CD4-positive, alpha-beta T cell treated with Interleukin-21 for 1 hour (primary cell): ENCODE data around the gene CLIC2.
"Not testable (repeated sequence)": the region's sequence is repeated elsewhere in the genome, so short reads cannot be mapped to it uniquely, and the experiment has no call there.

ENCODE experiments used
- DNase-seq: peaks from one replicate; pipeline ENCODE4 v3.0.0-alpha.2; 2020

CLIC2 gene

DNA sequence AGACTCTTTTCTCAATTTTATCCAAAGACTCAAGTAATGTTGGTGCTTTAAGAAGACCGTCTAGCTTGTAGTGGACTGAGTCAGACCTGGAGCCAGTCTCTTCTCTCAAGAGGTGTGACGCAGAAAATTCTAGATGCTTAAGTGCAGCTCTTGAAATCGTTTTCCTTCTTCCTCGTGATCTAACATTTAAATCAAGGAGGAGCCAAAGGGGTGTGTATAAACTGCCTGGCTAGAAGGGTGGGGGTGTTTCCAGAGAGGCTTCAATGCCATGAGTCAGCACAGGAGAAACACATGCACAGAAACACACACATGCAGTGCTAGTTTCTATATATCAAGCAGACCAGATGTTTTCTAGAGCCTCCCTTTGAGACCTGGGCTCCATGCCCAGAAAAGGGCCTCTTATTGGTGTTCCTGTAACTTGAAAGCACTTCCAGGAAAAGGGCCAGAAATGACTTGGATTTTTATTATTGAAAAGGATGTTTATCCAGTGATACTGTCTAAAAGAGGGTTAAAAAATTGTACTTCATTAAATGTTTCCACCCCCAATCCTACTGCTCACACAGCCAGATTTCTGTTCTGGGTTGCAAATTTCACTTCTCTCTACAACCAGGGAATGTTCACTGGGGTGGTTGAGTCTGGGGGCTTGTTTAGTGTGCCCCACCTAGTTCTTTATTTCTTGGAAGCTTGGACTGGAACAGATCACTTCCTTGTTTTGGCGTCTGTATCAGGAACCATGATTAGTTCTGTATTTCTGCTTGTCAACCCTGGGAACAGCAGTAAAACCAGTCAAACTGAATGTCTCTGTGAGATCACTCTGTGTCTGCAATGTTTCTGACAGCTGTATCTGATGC, at the start of gene CLIC2:
Gene CLIC2, minus strand, starts transcription at position 129 of the 851 bp plus-strand sequence. CDS start 187 bp downstream, outside the sequence.
- no peak for DNase-seq

GRCh38 chrX:155382529-155382967, 48.1 kb upstream of the CLIC2 start:
- DNase-seq = not testable (repeated sequence)

DNA sequence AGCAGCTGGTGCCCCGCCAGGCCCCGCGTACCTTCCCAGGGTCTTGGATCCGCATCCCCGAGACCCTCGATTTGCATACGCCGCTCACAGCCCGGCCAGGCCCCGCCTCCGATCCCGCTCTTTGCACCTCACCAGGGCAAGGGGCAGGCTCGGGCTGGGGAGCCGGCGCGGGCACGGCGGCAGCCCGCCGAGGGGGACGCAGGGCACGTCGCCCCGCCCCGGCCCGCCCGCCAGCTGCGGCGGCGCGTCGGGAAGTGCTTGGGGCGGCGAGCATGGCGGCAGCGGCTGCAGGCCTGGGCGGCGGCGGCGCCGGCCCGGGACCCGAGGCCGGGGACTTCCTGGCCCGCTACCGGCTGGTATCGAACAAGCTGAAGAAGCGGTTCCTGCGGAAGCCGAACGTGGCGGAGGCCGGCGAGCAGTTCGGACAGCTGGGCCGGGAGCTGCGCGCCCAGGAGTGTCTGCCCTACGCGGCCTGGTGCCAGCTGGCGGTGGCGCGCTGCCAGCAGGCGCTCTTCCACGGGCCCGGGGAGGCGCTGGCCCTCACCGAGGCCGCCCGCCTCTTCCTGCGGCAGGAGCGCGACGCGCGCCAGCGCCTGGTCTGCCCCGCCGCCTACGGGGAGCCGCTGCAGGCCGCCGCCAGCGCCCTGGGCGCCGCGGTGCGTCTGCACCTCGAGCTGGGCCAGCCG, 47.6 kb upstream of the CLIC2 start, which contains the start of gene F8A2:
Gene F8A2, plus strand, starts transcription at position 253 of the 686 bp plus-strand sequence. Its CDS starts 20 bp downstream, at position 273.
- not testable (repeated sequence) for DNase-seq

GRCh38 chrX:155379802-155380201, 45.4 kb upstream of the CLIC2 start:
- DNase-seq = not testable (repeated sequence)

GRCh38 chrX:155373777-155374458, 39.5 kb upstream of the CLIC2 start:
- not testable (repeated sequence) for DNase-seq

DNA sequence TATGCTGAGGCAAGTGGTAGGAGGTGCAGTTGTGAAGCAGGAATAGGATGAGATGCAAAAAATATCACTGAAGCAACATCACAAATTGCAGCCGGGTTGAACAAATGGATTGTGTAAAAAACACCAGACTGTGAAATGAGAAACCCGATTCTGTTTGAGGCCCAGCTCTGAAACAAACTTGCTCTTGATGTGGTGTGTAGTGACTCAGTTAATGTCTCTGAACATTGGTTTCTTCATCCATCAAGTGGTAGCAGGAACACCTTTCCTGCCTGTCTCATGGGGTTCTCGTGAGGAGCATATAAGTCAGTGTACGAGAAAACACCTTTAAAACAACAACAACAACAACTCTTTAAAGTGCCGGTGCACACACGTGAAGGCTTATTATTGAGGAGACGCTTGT, 29.3 kb upstream of the CLIC2 start:
- not testable (repeated sequence) for DNase-seq

DNA sequence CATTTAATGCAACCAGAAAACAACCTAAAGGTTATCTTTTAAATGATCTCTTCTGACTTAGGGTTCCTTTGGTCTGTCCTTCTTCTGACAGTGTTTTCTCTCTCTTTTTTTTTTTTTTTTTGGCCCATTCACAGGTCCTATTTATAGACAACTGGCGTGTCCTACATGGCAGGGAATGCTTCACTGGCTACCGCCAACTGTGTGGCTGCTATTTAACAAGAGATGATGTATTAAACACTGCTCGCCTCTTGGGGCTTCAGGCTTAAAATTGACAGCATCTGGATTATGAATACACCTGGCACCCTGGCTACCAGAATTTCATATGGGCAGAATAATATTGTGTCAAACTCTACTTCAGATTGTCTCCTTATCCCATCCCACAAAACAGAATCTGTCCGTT, 15.0 kb upstream of the CLIC2 start:
- DNase-seq = not testable (repeated sequence)

DNA sequence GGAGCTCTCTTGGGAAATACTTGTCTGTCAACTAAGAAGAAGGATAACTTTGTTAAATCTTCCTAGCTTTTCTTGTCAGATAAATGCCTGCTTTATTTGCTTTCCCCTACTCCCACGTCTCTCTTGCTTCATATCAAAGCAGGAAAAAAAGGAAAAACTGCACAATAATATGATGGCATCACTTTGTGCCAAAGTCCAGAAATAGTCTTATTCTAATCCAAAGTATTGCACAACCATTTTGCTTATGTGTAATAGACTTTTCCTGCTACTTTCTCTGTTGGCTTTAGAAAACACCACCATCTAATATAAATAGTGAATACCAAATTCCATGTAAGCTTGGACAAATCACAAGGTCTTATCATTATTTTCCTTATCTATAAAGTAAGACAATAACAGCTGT, 11.3 kb upstream of the CLIC2 start:
- DNase-seq = not testable (repeated sequence)

GRCh38 chrX:155335337-155335712, 911 bp upstream of the CLIC2 start:
- not testable (repeated sequence) for DNase-seq

DNA sequence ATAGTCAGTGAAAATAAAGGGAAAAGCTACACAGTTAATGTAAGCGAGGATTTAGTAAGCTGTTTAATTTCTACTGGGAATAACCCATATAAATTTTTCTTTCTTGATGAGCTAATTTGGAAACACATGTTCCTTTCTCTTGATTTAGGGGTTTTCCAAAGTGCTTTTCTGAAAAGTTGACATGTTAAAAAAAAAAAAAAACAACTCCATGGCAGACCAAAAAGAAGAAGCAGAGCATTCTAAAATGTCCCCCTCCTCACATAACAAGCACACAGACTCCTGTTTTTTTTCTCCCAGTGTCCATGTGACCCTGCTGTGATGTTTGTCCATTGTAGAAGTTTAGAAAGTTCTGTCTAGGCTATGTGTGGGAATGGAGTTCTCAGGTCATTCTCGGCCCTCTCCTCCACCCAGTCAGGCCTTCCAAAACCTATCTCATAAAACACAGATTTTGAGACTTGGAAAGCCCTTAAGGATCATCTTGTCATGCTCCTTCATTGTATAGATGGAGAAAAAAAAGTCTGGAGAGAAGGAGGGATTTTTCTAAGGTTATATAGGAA, 792 bp downstream of the CLIC2 start:
- DNase-seq = no peak

DNA sequence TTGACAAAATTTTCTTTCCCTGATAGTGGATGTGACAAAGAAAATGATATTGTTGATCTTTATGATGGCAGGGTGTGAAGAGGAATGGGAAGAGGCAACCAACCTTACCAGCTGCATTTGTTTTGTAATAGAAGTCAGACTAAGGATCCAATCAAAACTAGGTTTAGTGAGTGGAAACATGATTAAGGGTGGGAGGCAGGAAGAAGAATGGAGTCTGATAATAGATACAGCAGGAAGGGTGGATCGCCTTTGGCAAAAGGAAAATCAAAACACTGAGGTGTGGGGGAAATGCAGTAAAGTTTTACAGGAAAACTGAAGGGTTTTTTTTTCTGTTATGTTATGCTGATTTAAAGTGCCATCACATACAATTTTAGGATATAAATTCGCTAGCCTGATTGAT, 3.4 kb downstream of the CLIC2 start:
- no peak for DNase-seq

DNA sequence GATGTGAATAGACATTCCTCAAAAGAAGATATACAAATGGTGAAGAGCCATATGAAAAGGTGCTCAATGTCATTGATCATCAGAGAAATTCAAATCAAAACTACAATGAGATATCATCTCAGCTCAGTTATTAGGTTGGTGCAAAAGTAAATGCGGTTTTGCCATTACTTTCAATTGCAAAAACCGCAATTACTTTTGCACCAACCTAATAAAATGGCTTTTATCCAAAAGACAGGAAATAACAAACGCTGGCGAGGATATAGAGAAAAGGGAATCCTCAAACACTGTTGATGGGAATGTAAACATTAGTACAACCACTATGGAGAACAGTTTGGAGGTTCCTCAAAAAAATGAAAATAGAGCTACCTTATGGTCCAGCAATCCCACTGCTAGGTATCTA, 5.1 kb downstream of the CLIC2 start:
- DNase-seq = no peak

DNA sequence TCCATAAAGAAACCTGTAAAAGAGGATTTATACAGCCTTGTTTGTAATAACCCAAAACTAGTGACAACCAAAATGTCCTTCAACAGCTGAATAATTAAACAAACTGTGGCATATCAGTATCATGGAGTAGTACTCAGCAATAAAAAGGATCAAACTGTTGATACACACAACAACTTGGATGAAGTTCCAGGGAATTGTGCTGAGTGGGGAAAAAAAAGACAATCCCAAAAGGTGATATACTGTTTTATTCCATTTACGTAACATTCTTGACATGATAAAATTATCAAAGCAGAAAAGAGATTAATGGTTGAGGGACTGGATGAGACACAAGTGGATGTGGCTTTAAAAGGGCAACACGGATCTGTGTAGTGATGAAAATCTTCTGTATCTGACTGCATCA, 7.8 kb downstream of the CLIC2 start:
- DNase-seq = no peak

- DNase-seq = no peak
These were observed 20.2 kb downstream of the CLIC2 start for GRCh38 chrX:155314260-155314659.

GRCh38 chrX:155313766-155314165, 20.6 kb downstream of the CLIC2 start:
- no peak for DNase-seq

- no peak for DNase-seq
These were observed 40.6 kb downstream of the CLIC2 start for GRCh38 chrX:155293771-155294170.

- DNase-seq = no peak
These were observed 54.5 kb downstream of the CLIC2 start for GRCh38 chrX:155279873-155280272.

- DNase-seq = no peak
These were observed 63.4 kb downstream of the CLIC2 start for GRCh38 chrX:155270969-155271368.

- not testable (repeated sequence) for DNase-seq
These were observed 66.4 kb downstream of the CLIC2 start for GRCh38 chrX:155267995-155268394.

DNA sequence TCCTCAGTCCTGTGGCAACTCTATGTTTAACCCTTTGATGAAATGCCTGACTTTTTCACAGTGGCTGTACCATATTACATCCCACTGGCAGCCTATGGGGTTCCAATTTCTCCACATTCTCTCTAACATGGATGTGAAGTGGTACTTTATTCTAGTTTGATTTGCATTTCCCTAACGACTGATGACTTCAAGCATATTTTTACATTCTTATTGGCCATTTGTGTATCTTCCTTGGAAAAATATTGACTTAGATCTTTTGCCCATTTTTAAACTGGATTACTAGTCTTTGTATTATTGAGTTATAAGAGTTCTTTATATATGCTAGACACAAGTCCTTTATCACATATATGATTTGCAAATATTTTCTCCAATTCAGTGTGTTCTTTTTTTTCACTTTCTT, 68.0 kb downstream of the CLIC2 start:
- DNase-seq = no peak

GRCh38 chrX:155263854-155264628, 70.4 kb downstream of the CLIC2 start, which contains the start of gene RAB39B:
Gene RAB39B (minus strand): TSS chrX:155264491. CDS start chrX:155264288, 203 bp downstream.
- peak; percentile 72 for DNase-seq
